Heart left ventricle (tissue), 16 donors: ENCODE measurements around the gene AFF1. TPM values are rescaled to one million over a fixed set of nuclear protein-coding genes. Genes with fewer than 3 reads are reported as not detected.

Experiments used
- ATAC-seq, 4 donors: fragments of 200-7000 bp; cut with Tn5 transposase; one replicate each; pipeline ENCODE4 v1.9.1; 2020 to 2022; ENCODE audit warnings: moderate library complexity in 4 of 4, mild to moderate bottlenecking in 3 of 4, moderate number of reproducible peaks in 1 of 4
- DNase-seq, 5 donors: peaks; one replicate each; pipeline ENCODE4 v3.0.0-alpha.2; 2020
- H3K27ac ChIP-seq, 12 donors: fragments of 200-600 bp; sonication (generic) in 4 of 12; one replicate each; pipeline versions ENCODE4 v1.5.0 to v1.8.0; 2016 to 2022; ENCODE audit warnings: mild to moderate bottlenecking in 2 of 12
- H3K27me3 ChIP-seq, 9 donors: fragments of 200-600 bp; sonication (generic) in 2 of 9; one replicate each; pipeline versions ENCODE4 v1.5.1 to v1.8.0; 2016 to 2022; ENCODE audit warnings: mild to moderate bottlenecking in 3 of 9
- H3K36me3 ChIP-seq, 9 donors: fragments of 200-600 bp; sonication (generic) in 2 of 9; one replicate each; pipeline versions ENCODE4 v1.5.0 to v1.8.0; 2018 to 2022; ENCODE audit warnings: mild to moderate bottlenecking in 2 of 9
- H3K4me1 ChIP-seq, 12 donors: fragments of 200-600 bp; sonication (generic) in 4 of 12; one replicate each; pipeline versions ENCODE4 v1.5.0 to v1.8.0; 2016 to 2022; ENCODE audit warnings: mild to moderate bottlenecking in 3 of 12
- H3K4me3 ChIP-seq, 12 donors: fragments of 200-600 bp; sonication (generic) in 4 of 12; one replicate each; pipeline versions ENCODE4 v1.5.0 to v1.8.0; 2017 to 2022; ENCODE audit warnings: mild to moderate bottlenecking in 9 of 12, moderate library complexity in 4 of 12
- H3K9me3 ChIP-seq, 12 donors: fragments of 200-600 bp; sonication (generic) in 4 of 12; one replicate each; pipeline versions ENCODE4 v1.5.0 to v1.8.0; 2016 to 2022; ENCODE audit warnings: mild to moderate bottlenecking in 1 of 12
- CTCF ChIP-seq, 12 donors: fragments of 200-600 bp; sonication (generic) in 4 of 12; IDR thresholded peaks; one replicate each; pipeline versions ENCODE4 v1.5.0 to v1.8.0; 2018 to 2022; ENCODE audit warnings: antibody characterized with exemption in 12 of 12, mild to moderate bottlenecking in 5 of 12
- POLR2A ChIP-seq, 2 donors: fragments of 450-650 bp; IDR thresholded peaks; one replicate each; pipeline ENCODE4 v1.6.1; 2017; ENCODE audit warnings: antibody characterized with exemption in 2 of 2, mild to moderate bottlenecking in 2 of 2, moderate library complexity in 2 of 2
- WGBS, 4 donors: extraction: QIAGEN DNeasy Blood & Tissue Kit in 2 of 4; methylation state at CpG; one replicate each; pipeline versions ENCODE4 v1.1.5 to v1.1.7; 2013 to 2018; 5-methylcytosine and 5-hydroxymethylcytosine counted together
- intact Hi-C, 10 donors: fragments of 100-400 bp; cut with DNase I; formaldehyde crosslinking; loops; one replicate each; pipeline versions ENCODE4 v1.11.1 to v1.14.2; 2022
- polyA plus RNA-seq, 2 donors: library from polyadenylated mRNA; stranded (reverse); fragments of 200-250 nt; gene quantifications; one replicate each; pipeline ENCODE4 v1.2.3, GENCODE V29; 2013
- total RNA-seq, 9 donors: library from RNA; depleted of rRNA in 2 of 9; stranded (reverse); fragments of >200 nt in 2 of 9; fragmentation: NEBNext Ultra II Directional in 3 of 9; extraction: Animal tissue kit (Norgen Biotek cat#: 25700) in 3 of 9; gene quantifications; one replicate each; pipeline versions ENCODE4 v1.1.0 to v1.2.4, GENCODE V29; 2016 to 2023
- donor health status: ischemic (EF 13 %, LVEDD 7.1; RV severe dilation, severe dysfunction).
- donor health status: healthy with polysubstance abuse.
- donor health status: DM: no; HTN: yes; CAD: no.
- donor health status: DM: no; HTN: no; CAD: no.
- donor health status: ischemic (EF 25% LVEDD 6.9; RV normal size, moderate dysfunction).
- donor health status: ischemic (EF 25% LVEDD 5.7; RV mildly dilated, moderate dysfunction).
- donor health status: healthy.
- donor health status: DM: yes; HTN: yes; CAD: no.
- donor health status: ischemic (EF 35%, LVEDD 5.7; RV mildly dilated, moderate dysfunction).
- donor health status: nonischemic (EF 11% LVEDD 7.7; RV severe dilation, severe dysfunction).
- donor health status: DM: yes; HTN: yes; CAD: no.
- donor health status: PGD.
- donor health status: ischemic (EF 29% LVEDD 5.4; RV normal size, mild dysfunction).
- donor health status: nonischemic (EF 23%, LVEDD 6.1; RV moderate dilation, normal function).

The AFF1 gene
- total and polyA plus RNA-seq, 11 donors: 51.8 to 96.5 (median 72.8) TPM

GRCh38 chr4:87066403-87067123 is 131.8 kb downstream of the AFF1 start:
- 94 to 96% (median 95%) methylated on average over 4 of the region's 4 CpGs for WGBS, 4 donors
- DNase-seq (no peak), ATAC-seq (no peak)
- no peaks in the 10 kb centered on the region for H3K27me3 ChIP-seq
- H3K4me3 ChIP-seq: no peak overlapping the region
- intact Hi-C loops: no loop called here
- no peaks in the 10 kb centered on the region for H3K9me3 ChIP-seq
- peaks cover 0 to 9% (median 3%) of the 10 kb centered on the region in 9 donors for H3K36me3 ChIP-seq
- TF ChIP-seq CTCF (IDR thresholded peaks at IDR 0.05) (no peak), POLR2A (IDR thresholded peaks at IDR 0.05) (no peak)
- H3K27ac ChIP-seq: no peak overlapping the region
- H3K4me1 ChIP-seq: peaks cover 3 to 50% (median 21%) of the 10 kb centered on the region in 12 donors

GRCh38 chr4:87067124-87067885 is 132.5 kb downstream of the AFF1 start:
- ATAC-seq (no peak), DNase-seq (no peak)
- Histone ChIP-seq H3K9me3 (no peaks in the 10 kb centered on the region), H3K36me3 (peaks cover 0 to 9% (median 2%) of the 10 kb centered on the region in 9 donors), H3K4me1 (peaks cover 0 to 55% (median 25%) of the 10 kb centered on the region in 12 donors), H3K27ac (no peak overlapping the region), H3K4me3 (no peak overlapping the region), H3K27me3 (no peaks in the 10 kb centered on the region)
- WGBS, 4 donors: 69 to 82% (median 78%) methylated on average over 2 of the region's 2 CpGs
- intact Hi-C loops: no loop called here
- no peak for TF ChIP-seq POLR2A (IDR thresholded peaks at IDR 0.05)
- no peak for TF ChIP-seq CTCF (IDR thresholded peaks at IDR 0.05)

- intact Hi-C loops: no loop called here
- WGBS, 4 donors: 20 to 28% (median 25%) methylated on average over 7 of the region's 7 CpGs
- Histone ChIP-seq H3K4me3 (peak overlapping the region in 1 of 12 donors; percentile 1), H3K9me3 (no peaks in the 10 kb centered on the region), H3K36me3 (peaks cover 0 to 9% (median 0%) of the 10 kb centered on the region in 9 donors), H3K27ac (peak overlapping the region in 11 of 12 donors; percentile 15 to 74 (median 56)), H3K27me3 (no peaks in the 10 kb centered on the region), H3K4me1 (peaks cover 3 to 68% (median 35%) of the 10 kb centered on the region in 12 donors)
- DNase-seq (peak in 1 of 5 donors; percentile 43), ATAC-seq (peak; percentile 76 to 84 (median 80))
- TF ChIP-seq CTCF (IDR thresholded peaks at IDR 0.05) (no peak), POLR2A (IDR thresholded peaks at IDR 0.05) (no peak)
Observed at GRCh38 chr4:87068583-87069021, 133.8 kb downstream of the AFF1 start.
